GM19239 (cell line): ENCODE measurements around the gene ETDB.
A peak's percentile ranks its signal among the peaks of the same experiment; 100 is the strongest.
"Not testable (repeated sequence)": the region's sequence is repeated elsewhere in the genome, so short reads cannot be mapped to it uniquely, and the experiment has no call there.

Experiments used
- DNase-seq: peaks from one replicate; pipeline ENCODE4 v3.0.0; 2011; ENCODE audit warnings: low spot score; ENCODE audit not compliant: insufficient read length
- FAIRE-seq: peaks from 2 replicates; lab custom pipeline; 2011; peaks lifted over from hg19 to GRCh38; lab: Jason Lieb, UNC

Gene ETDB

GRCh38 chrX:135120056-135120576, at the start of gene ETDB:
ETDB (minus strand) TSS chrX:135120526; CDS start chrX:135119261, 1,265 bp downstream.
- FAIRE-seq, DNase-seq: not testable (repeated sequence)

GRCh38 chrX:135169534-135169933, 49.2 kb upstream of the ETDB start:
- FAIRE-seq: peak; percentile 26
- DNase-seq: not testable (repeated sequence)

GRCh38 chrX:135168486-135168885, 48.2 kb upstream of the ETDB start:
- no peak for FAIRE-seq
- DNase-seq: no peak

GRCh38 chrX:135154688-135155087, 34.4 kb upstream of the ETDB start:
- FAIRE-seq, DNase-seq: not testable (repeated sequence)

DNA sequence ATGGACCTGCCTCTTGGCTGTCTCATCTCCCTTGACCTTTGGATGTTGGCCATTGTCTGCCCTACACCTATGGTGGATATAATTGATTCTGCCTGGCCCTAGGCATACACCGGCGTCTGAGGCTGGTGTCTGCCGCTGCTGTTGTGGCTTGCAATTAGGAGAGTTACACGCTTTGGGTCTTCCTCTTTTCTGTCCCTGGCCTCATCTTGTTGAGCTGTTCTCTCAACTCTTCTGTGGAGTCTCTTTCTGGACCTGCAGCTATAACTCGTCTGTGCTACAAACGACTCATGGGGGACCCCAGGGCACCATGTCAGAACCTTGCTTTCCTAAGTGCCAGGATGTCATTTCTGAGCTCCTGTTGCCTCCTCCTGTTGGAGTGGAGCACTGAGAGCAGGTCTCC, 5.8 kb upstream of the ETDB start:
- not testable (repeated sequence) for FAIRE-seq, DNase-seq

- not testable (repeated sequence) for DNase-seq, FAIRE-seq
These were observed 4.3 kb downstream of the ETDB start for GRCh38 chrX:135116064-135116463.

DNA sequence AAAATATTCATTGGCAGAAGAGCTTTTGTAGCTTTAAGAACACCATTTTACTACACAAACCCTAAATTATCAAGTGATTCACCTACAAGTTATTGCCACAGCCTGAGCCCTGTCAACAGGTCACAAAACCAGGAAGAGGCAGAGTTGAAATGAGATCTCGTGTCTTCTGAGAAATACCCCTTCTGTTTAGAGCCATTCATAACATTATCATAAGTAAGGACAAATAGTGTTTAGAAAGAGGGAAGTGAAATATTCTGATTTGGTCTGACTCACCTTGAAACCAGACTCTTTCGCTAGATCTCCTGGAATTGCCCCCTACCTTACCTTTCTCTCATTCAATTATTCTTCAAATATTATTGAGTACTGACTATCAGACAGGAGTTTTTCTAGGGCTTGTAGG, 5.9 kb downstream of the ETDB start:
- DNase-seq (no peak), FAIRE-seq (peak; percentile 76)

DNA sequence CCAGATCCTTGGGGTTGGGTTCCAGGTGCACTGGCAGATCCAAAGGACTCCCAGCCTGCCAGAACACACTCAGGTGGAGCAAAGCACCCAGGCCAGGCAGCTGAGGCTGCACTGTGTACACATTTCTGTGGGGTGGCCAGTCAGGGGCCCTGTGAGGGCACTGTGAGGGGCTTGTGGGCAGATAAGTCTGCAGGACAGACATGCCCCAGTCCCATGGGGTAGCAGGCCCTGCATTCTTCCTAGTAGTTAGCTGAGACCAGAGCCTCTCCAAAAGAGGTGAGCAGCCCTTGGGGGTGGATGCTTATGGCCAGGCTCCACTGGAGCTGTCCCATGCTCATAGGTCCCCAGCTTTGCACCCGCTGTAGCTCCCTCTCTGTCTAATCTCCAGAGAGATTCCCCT, 7.6 kb downstream of the ETDB start:
- FAIRE-seq (no peak), DNase-seq (no peak)

DNA sequence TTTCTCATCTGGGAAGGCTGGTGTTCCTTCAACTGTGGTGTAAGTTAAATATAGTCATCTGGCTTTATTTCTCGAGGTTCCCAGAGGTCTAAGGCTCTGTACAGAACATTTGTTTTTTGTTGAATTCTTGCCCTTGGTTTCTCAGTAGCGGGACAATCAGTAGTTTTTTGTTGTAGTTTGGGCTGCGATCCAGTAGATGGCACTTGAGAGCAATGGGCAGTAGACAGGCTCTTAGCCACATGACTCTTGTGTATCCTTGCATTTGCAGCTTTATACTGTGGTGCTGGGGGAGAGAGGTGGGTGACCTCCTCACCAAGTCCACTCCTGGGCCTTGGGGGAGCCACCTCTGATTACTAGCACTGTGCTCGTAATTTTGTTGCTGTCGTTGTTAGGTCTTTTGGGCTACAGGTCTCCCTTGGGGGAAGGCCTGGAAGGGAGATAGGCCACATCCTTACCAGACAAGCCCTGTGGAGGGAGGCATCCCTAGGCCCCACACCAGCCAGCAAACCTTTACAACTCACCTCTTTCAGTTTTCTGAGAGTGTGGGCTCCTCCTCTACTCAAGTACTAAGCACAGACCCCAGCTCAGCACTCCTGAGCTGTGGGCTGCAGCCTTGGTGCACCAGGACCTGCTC, 8.1 kb downstream of the ETDB start:
- DNase-seq (no peak), FAIRE-seq (peak; percentile 93)

DNA sequence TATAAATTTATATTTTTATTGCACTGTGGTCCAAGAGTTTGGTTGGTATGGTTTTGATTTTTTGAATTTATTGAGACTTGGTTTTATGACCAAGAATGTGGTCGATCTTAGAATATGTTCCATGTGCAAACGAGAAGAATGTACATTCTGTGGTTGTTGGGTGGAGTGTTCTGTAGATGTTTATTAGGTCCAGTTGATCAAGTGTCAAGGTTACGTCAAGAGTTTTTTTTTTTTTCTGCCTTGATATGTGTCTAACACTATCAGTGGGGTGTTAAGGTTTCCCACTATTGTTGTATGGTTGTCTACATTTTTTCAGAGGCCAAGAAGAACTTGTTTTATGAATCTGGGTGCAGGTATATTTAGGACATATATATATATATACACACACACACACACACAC, 10.8 kb downstream of the ETDB start:
- no peak for DNase-seq
- FAIRE-seq: no peak

- FAIRE-seq (peak; percentile 48), DNase-seq (no peak)
These were observed 20.9 kb downstream of the ETDB start for GRCh38 chrX:135099493-135099783.

DNA sequence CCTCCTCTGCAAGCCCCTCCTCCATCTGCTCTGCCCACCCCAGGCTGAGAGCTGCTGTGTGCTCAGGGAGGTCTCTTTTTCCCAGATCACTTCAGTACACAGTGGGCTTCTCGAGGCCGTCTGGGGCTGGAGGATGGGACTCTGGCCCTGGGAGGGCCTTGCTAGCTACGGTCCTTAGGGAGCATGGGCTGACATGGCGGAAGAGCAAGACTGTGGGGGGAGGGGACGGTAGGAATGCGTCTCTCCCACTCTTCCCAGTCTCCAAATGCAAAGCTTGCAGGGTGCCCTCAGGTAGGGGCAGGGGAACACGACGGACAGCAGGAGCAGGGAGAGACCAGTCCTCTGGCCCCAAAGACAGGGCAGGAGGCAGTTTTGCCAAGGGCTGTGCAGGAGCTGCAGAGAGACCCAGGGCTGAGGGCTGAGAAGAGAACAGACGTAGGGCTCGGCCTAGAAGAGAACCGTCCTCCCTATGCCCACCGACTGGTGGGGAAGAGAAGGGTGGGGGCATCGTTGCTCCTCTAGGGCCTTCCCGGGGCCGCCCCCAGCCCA, 23.1 kb downstream of the ETDB start:
- FAIRE-seq: not testable (repeated sequence)

GRCh38 chrX:135095715-135096114, 24.6 kb downstream of the ETDB start:
- FAIRE-seq (no peak), DNase-seq (no peak)

More for the DNA sequence above, 23.1 kb downstream of the ETDB start:
- not testable (repeated sequence) for DNase-seq

DNA sequence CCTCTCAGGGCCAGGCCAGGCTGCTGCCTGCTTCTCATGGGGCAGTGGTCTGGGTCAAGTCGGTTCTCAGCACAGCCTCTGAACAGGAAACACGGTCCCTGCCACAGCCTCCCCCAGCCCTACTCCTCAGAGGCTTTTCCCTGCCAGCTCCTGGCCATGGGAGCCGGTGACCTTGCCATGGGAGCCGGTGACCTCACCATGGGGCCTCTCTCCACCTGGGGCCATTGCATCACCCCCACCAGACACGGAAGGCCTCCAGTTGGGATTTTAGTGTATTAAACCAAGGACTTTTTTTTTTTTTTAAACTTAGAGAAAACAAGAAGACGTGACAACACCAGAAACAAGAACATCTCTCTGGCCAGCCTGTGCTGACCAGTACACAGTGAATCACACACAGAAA, 25.6 kb downstream of the ETDB start:
- FAIRE-seq: no peak

DNA sequence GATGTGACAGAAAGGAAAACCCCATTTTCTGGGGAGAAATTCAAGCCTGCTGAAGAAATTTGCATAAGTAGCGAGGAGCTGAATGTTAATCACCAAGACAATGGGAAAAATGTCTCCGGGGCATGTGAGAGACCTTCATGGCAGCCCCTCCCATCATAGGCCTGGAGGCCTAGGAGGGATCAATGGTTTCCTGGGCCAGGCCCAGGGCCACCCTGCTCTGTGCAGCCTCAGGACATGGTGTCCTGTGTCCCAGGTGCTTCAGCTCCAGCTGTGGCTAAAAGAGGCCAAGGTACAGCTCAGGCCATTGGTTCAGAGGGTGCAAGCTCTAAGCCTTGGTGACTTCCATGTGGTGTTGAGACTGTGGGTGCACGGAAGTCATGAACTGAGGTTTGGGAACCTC, 31.2 kb downstream of the ETDB start:
- no peak for FAIRE-seq

More for the DNA sequence above, 25.6 kb downstream of the ETDB start:
- no peak for DNase-seq

GRCh38 chrX:135087867-135088266, 32.5 kb downstream of the ETDB start:
- FAIRE-seq (no peak), DNase-seq (no peak)

More for the DNA sequence above, 31.2 kb downstream of the ETDB start:
- DNase-seq: no peak

GRCh38 chrX:135086197-135086854, 34.0 kb downstream of the ETDB start:
- FAIRE-seq: peak; percentile 93
- no peak for DNase-seq

- FAIRE-seq: no peak
- DNase-seq: no peak
These were observed 38.5 kb downstream of the ETDB start for GRCh38 chrX:135081693-135082404.
